ENCODE results near the gene DPPA3.
"Not testable (repeated sequence)": the region's sequence is repeated elsewhere in the genome, so short reads cannot be mapped to it uniquely, and the experiment has no call there.

Gene DPPA3

GRCh38 chr12:7711133-7711532, at the start of gene DPPA3:
DPPA3 (plus strand) TSS chr12:7711433; CDS start chr12:7711571, 138 bp downstream.
- DNase-seq (ENCODE audit: low read depth), result no peak
- TF ChIP-seq, protein P1, sequence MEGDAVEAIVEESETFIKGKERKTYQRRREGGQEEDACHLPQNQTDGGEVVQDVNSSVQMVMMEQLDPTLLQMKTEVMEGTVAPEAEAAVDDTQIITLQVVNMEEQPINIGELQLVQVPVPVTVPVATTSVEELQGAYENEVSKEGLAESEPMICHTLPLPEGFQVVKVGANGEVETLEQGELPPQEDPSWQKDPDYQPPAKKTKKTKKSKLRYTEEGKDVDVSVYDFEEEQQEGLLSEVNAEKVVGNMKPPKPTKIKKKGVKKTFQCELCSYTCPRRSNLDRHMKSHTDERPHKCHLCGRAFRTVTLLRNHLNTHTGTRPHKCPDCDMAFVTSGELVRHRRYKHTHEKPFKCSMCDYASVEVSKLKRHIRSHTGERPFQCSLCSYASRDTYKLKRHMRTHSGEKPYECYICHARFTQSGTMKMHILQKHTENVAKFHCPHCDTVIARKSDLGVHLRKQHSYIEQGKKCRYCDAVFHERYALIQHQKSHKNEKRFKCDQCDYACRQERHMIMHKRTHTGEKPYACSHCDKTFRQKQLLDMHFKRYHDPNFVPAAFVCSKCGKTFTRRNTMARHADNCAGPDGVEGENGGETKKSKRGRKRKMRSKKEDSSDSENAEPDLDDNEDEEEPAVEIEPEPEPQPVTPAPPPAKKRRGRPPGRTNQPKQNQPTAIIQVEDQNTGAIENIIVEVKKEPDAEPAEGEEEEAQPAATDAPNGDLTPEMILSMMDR (IDR thresholded peaks at IDR 0.05; ENCODE audit: low read length, missing control alignments), result no peak
- no peak within 1 kb of the TSS for H3K4me3 ChIP-seq (replicated peaks; ENCODE audit: low read depth, low read length)

- TF ChIP-seq, protein P1 (IDR thresholded peaks at IDR 0.05; ENCODE audit: low read length, missing control alignments), result no peak
- DNase-seq (ENCODE audit: low read depth), result no peak
- H3K4me3 ChIP-seq (replicated peaks; ENCODE audit: low read depth, low read length), result no peak overlapping the region
Measured at GRCh38 chr12:7661741-7662140, 49.5 kb upstream of the DPPA3 start.

DNA sequence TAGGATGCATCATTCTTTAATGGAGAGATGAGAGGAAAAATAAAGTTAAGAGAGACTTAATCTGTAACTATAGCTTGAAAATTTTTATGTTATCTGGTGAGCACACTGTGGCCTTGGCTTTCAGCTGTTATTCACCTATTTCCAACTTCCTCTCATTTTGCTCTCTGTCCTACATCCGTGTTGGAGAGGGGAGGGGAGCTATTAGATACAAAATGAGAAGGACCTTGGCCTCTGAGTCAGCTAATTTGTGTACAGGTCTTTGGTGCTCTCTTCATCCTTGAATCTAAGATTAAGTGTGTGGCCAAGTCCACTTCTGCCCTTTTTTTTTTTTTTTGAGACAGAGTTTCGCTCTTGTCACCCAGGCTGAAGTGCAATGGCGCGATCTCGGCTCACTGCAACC, 44.6 kb upstream of the DPPA3 start:
- H3K4me3 ChIP-seq (replicated peaks; ENCODE audit: low read depth, low read length), result no peak overlapping the region
- DNase-seq (ENCODE audit: low read depth), result no peak
- TF ChIP-seq, protein P1 (IDR thresholded peaks at IDR 0.05; ENCODE audit: low read length, missing control alignments), result no peak

- TF ChIP-seq, protein P1 (IDR thresholded peaks at IDR 0.05; ENCODE audit: low read length, missing control alignments), result no peak
- no peak for DNase-seq (ENCODE audit: low read depth)
- H3K4me3 ChIP-seq (replicated peaks; ENCODE audit: low read depth, low read length), result no peak overlapping the region
Measured at GRCh38 chr12:7667125-7667524, 44.1 kb upstream of the DPPA3 start.

- no peak for DNase-seq (ENCODE audit: low read depth)
- TF ChIP-seq, protein P1 (IDR thresholded peaks at IDR 0.05; ENCODE audit: low read length, missing control alignments), result no peak
- no peak overlapping the region for H3K4me3 ChIP-seq (replicated peaks; ENCODE audit: low read depth, low read length)
Measured at GRCh38 chr12:7668171-7668570, 43.1 kb upstream of the DPPA3 start.

- H3K4me3 ChIP-seq (replicated peaks; ENCODE audit: low read depth, low read length); DNase-seq (ENCODE audit: low read depth): not testable (repeated sequence)
Measured at GRCh38 chr12:7675455-7675854, 35.8 kb upstream of the DPPA3 start.

DNA sequence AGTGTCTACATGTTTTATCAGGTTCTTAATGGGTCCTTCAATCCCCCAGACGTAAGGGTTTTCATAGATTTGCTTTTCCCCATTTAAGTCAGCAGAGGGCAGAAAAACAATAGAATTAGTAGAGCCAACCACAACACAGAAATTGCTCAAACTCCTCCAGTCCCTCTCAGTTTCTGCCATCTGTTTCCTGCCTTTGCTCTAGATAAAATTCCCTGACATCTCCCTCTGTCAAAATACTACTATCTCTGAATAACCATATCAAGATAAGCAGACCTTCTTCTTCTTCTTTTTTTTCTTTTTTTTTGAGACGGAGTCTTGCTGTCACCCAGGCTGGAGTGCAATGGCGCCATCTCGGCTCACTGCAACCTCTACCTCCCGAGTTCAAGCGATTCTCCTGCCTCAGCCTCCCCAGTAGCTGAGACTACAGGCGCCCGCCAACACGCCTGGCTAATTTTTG, 33.8 kb upstream of the DPPA3 start:
- TF ChIP-seq, protein P1 (IDR thresholded peaks at IDR 0.05; ENCODE audit: low read length, missing control alignments), result peak; percentile 38
- not testable (repeated sequence) for H3K4me3 ChIP-seq (replicated peaks; ENCODE audit: low read depth, low read length)
- peak; percentile 55 for DNase-seq (ENCODE audit: low read depth)
